ENCODE measurements around the gene RTP5. TPM values are rescaled to one million over a fixed set of nuclear protein-coding genes. Genes with fewer than 3 reads are reported as not detected.

RTP5 gene
- total RNA-seq, 2 donors from 2014 or later, result not detected

DNA sequence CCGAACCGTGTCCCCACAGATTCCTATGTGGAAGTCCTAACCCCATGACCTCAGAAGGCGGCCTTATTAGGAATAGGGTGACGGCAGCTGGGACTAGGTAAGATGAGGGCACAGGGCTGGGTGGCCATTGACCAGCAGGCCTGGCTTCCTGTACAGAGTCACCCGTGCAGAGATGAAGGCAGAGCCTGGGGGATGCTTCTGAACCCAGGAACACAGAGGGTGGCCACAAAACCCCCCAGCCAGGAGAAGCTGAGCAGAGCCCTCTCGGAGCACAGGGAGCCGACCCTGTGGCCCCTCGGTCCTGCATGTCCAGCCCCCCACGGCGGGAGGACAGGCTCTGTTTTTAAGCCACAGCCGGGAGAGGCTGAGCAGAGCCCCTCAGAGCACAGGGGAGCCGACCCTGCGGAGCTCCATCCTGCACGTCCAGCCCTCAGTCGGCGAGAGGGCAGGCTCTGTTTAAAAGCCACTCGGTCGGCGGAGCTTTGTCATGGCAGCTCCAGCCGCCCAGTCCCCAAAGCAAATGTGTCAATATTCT, 13.6 kb upstream of the RTP5 start:
- WGBS, 2 donors, result 72 to 74% methylated on average over 12 to 20 of the region's 20 CpGs
- Histone ChIP-seq H3K27me3 (no peaks in the 10 kb centered on the region), H3K4me3 (no peak overlapping the region), H3K4me1 (peaks cover 8% of the 10 kb centered on the region), H3K36me3 (replicated peaks in 1 of 2; ENCODE audit: insufficient read depth in 1 of 2, low read depth in 2 of 2) (no peaks in the 10 kb centered on the region), H3K9me3 (no peaks in the 10 kb centered on the region), H3K27ac (no peak overlapping the region)
- intact Hi-C loops (cut with DNase I), result no loop called here
- DNase-seq, result no peak
- TF ChIP-seq POLR2A (IDR thresholded peaks at IDR 0.05), result no peak
- TF ChIP-seq, protein P1, sequence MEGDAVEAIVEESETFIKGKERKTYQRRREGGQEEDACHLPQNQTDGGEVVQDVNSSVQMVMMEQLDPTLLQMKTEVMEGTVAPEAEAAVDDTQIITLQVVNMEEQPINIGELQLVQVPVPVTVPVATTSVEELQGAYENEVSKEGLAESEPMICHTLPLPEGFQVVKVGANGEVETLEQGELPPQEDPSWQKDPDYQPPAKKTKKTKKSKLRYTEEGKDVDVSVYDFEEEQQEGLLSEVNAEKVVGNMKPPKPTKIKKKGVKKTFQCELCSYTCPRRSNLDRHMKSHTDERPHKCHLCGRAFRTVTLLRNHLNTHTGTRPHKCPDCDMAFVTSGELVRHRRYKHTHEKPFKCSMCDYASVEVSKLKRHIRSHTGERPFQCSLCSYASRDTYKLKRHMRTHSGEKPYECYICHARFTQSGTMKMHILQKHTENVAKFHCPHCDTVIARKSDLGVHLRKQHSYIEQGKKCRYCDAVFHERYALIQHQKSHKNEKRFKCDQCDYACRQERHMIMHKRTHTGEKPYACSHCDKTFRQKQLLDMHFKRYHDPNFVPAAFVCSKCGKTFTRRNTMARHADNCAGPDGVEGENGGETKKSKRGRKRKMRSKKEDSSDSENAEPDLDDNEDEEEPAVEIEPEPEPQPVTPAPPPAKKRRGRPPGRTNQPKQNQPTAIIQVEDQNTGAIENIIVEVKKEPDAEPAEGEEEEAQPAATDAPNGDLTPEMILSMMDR (IDR thresholded peaks at IDR 0.05), result no peak
- no peak for ATAC-seq

DNA sequence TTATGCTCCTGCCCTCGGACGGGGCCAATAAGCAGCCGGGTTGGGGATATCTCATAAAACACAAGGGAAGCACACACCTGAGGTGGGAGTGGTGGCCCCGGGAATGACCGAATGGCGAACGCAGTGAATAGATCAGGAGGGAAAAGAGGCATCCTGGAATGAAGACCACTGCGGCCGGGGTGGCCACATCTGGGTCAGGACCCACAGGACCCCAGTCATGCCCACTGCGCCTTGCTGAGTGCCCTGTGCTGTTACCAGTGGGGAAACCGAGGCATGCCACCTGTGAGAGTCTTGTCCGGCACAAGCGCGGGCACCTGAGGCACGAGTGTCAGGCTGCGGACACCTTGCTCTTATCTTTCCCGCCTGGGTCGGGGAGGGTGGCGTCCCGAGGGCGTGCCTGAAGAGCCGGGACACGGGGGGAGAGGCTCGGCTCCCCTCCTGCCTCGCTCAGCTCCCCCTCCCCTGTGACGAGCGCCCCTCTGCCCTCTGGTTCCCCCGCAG, 12.4 kb upstream of the RTP5 start:
- DNase-seq (no peak), ATAC-seq (no peak)
- 73 to 75% methylated on average over 18 to 28 of the region's 28 CpGs for WGBS, 2 donors
- no peak overlapping the region for H3K27ac ChIP-seq
- TF ChIP-seq, protein P1 (IDR thresholded peaks at IDR 0.05), result no peak
- TF ChIP-seq POLR2A (IDR thresholded peaks at IDR 0.05), result no peak
- peaks cover 8% of the 10 kb centered on the region for H3K4me1 ChIP-seq
- H3K4me3 ChIP-seq, result no peak overlapping the region
- intact Hi-C loops (cut with DNase I), result no loop called here
- H3K9me3 ChIP-seq, result no peaks in the 10 kb centered on the region
- no peaks in the 10 kb centered on the region for H3K36me3 ChIP-seq (replicated peaks in 1 of 2; ENCODE audit: insufficient read depth in 1 of 2, low read depth in 2 of 2)
- H3K27me3 ChIP-seq, result no peaks in the 10 kb centered on the region

DNA sequence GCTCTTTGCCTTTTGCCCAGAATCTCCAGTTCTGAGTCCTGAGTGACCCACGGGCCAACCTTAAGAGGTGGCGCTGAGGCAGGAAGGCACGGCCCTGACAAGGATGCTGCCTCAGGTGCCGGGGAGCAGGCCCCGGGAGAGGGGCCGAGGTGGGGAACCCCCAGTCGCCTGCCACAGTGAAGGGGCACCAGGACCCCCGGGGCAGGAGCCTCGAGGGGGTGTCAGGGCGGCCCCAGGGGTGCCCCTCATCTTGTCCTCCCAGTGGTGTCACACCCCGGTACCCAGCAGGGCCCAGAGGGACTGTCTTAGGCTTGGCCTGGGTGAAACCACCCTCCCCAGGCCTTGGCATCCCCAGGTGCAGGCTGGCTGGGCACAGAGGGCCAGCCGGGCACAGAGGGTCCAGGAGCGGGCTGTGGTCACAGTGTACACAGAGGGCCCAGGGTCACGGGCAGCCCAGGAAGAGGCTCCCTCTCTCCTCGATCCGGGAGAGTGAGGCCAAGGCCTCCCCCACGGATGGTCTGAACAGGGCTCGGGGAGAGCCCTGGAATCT, 11.9 kb upstream of the RTP5 start:
- ATAC-seq (no peak), DNase-seq (peak in 1 of 4 donors; percentile 9)
- Histone ChIP-seq H3K9me3 (no peaks in the 10 kb centered on the region), H3K36me3 (replicated peaks in 1 of 2; ENCODE audit: insufficient read depth in 1 of 2, low read depth in 2 of 2) (no peaks in the 10 kb centered on the region), H3K27ac (no peak overlapping the region), H3K4me3 (no peak overlapping the region), H3K27me3 (no peaks in the 10 kb centered on the region), H3K4me1 (peaks cover 8% of the 10 kb centered on the region)
- TF ChIP-seq POLR2A (IDR thresholded peaks at IDR 0.05), result no peak
- TF ChIP-seq, protein P1 (IDR thresholded peaks at IDR 0.05), result no peak
- 73 to 90% methylated on average over 3 to 15 of the region's 18 CpGs for WGBS, 2 donors
- intact Hi-C loops (cut with DNase I), result no loop called here

DNA sequence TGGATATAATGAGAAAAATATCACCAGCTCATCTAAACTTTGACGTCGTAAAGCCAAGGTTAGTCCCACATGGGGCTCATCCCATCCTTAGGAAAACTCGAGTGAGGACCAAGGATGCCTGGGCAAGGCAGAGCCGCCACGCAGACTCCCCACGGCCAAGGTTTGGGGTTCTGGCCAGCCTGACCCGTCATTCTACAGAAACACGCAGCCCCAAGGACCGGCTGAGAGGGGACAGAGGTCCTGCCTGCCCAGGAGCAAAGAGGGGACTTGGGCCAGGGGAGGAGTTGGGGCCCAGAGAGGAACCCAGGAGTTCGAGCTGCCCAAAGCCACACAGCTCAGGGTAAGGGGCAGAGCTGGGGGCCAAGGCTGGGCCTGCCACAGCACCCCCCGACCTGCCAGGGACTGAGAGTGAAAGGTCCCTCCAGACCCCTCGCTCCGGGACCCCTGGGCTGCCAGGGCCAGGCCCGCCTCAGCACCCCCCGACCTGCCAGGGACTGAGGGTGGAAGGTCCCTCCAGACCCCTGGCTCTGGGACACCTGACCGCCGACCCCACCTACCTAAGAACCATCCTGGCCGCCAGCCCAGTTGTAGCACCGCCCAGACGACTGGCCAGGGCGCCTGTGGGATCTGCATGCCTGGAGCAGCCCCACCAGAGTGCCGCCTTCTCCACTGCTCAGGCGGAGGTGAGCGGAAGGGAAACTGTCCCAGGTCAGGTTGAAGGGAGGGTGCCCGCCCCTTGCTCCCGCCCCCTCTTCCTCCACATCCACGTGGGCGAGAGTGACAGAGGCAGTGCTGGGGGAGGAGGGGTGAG, 11.1 kb upstream of the RTP5 start, which contains the start of gene PDCD1:
TSS of gene PDCD1 (minus strand) at position 689 of the 811 bp plus-strand sequence. CDS start at position 633, 56 bp downstream.
- Histone ChIP-seq H3K27ac (peak within 1 kb of the TSS in 2 of 4 donors; percentile 34), H3K4me3 (no peak within 1 kb of the TSS), H3K9me3 (no peaks in the 10 kb centered on the region), H3K36me3 (replicated peaks in 1 of 2; ENCODE audit: insufficient read depth in 1 of 2, low read depth in 2 of 2) (no peaks in the 10 kb centered on the region), H3K27me3 (peaks cover 0 to 6% of the 10 kb centered on the region in 2 donors), H3K4me1 (peaks cover 8% of the 10 kb centered on the region)
- peak in 1 of 3 donors; percentile 19 for TF ChIP-seq POLR2A (IDR thresholded peaks at IDR 0.05)
- TF ChIP-seq, protein P1 (IDR thresholded peaks at IDR 0.05), result no peak
- intact Hi-C loops (cut with DNase I), result no loop called here
- ATAC-seq (peak; percentile 30), DNase-seq (peak in 2 of 4 donors; percentile 45 to 46)
- 49 to 70% methylated on average over 17 to 26 of the region's 28 CpGs for WGBS, 2 donors

All from body of pancreas (tissue), 4 donors.